Pancreas (tissue), 10 donors: ENCODE results near the gene SPECC1L. TPM values are rescaled to one million over a fixed set of nuclear protein-coding genes. Genes with fewer than 3 reads are reported as not detected.

Experiments
- ATAC-seq, 4 donors: fragments of 200-7000 bp; cut with Tn5 transposase; one replicate each; pipeline versions ENCODE4 v1.8.0 to v1.9.1; 2020; ENCODE audit warnings: mild to moderate bottlenecking in 4 of 4, moderate library complexity in 4 of 4
- DNase-seq, 6 donors: peaks; one replicate each; pipeline ENCODE4 v3.0.0-alpha.2; 2020
- FAIRE-seq: peaks from 2 replicates; lab custom pipeline; 2012; peaks lifted over from hg19 to GRCh38; lab: Jason Lieb, UNC
- H3K27ac ChIP-seq, 4 donors: fragments of 200-600 bp; sonication (generic); 1 replicate in 3 of 4; 2 replicates in 1 of 4; pipeline versions ENCODE4 v1.5.0 to v1.8.0; 2020
- H3K27me3 ChIP-seq, 4 donors: fragments of 200-600 bp; one replicate each; pipeline ENCODE4 v1.8.0; 2021
- H3K36me3 ChIP-seq, 3 donors: fragments of 200-600 bp; sonication (generic) in 1 of 3; one replicate each; pipeline versions ENCODE4 v1.5.0 to v1.8.0; 2020 to 2021
- H3K4me1 ChIP-seq, 3 donors: fragments of 200-600 bp; one replicate each; pipeline ENCODE4 v1.8.0; 2021
- H3K4me3 ChIP-seq, 4 donors: fragments of 200-600 bp; sonication (generic) in 2 of 4; one replicate each; pipeline versions ENCODE4 v1.5.0 to v1.8.0; 2020 to 2021
- H3K9me3 ChIP-seq, 4 donors: fragments of 200-600 bp; one replicate each; pipeline ENCODE4 v1.8.0; 2021
- WGBS, 2 donors: extraction: QIAGEN DNeasy Blood & Tissue Kit; methylation state at CpG; one replicate each; pipeline ENCODE4 v1.1.7; 2013; 5-methylcytosine and 5-hydroxymethylcytosine counted together
- intact Hi-C, 3 donors: fragments of 100-400 bp; cut with DNase I; formaldehyde crosslinking; loops; one replicate each; pipeline versions ENCODE4 v1.11.1 to v1.14.2; 2022
- polyA plus RNA-seq, 2 donors: library from polyadenylated mRNA; stranded (reverse); fragments of 200-250 nt; gene quantifications; one replicate each; pipeline ENCODE4 v1.2.3, GENCODE V29; 2013
- total RNA-seq, 6 donors: library from RNA; stranded (reverse); fragmentation: NEBNext Ultra II Directional in 4 of 6; extraction: Animal tissue kit (Norgen Biotek cat#: 25700) in 4 of 6; gene quantifications; one replicate each; pipeline versions ENCODE4 v1.2.1 to v1.2.4, GENCODE V29; 2021 to 2023
- TF ChIP-seq, protein P1 (sequence below), 4 donors: fragments of 200-600 bp; sonication (generic) in 3 of 4; IDR thresholded peaks; one replicate each; pipeline versions ENCODE4 v1.5.0 to v1.8.0; 2021; ENCODE audit warnings: antibody characterized with exemption in 4 of 4
- donor health status: healthy with polysubstance abuse.
- donor health status: DM: no; HTN: no; CAD: no; lungs with moderate emphysema.
- donor health status: DM: no; HTN: no; CAD: no.
- donor health status: control.
- donor health status: control.
- donor health status: Bipolar disorder and iron deficiency.
- donor health status: DM: yes; HTN: yes; CAD: no.
- donor health status: DM: no; HTN: no; CAD: no.
- donor health status: DM: no; HTN: no; CAD: no.
- donor health status: DM: yes; HTN: yes; CAD: no.

SPECC1L gene
- total RNA-seq, result 10 to 100 TPM; 25.7 to 36.3 (median 28.7) TPM
- 10 to 100 TPM in 1 of 2 donors, 1 to 10 TPM in 1; 8.6 to 10.4 TPM for polyA plus RNA-seq

DNA sequence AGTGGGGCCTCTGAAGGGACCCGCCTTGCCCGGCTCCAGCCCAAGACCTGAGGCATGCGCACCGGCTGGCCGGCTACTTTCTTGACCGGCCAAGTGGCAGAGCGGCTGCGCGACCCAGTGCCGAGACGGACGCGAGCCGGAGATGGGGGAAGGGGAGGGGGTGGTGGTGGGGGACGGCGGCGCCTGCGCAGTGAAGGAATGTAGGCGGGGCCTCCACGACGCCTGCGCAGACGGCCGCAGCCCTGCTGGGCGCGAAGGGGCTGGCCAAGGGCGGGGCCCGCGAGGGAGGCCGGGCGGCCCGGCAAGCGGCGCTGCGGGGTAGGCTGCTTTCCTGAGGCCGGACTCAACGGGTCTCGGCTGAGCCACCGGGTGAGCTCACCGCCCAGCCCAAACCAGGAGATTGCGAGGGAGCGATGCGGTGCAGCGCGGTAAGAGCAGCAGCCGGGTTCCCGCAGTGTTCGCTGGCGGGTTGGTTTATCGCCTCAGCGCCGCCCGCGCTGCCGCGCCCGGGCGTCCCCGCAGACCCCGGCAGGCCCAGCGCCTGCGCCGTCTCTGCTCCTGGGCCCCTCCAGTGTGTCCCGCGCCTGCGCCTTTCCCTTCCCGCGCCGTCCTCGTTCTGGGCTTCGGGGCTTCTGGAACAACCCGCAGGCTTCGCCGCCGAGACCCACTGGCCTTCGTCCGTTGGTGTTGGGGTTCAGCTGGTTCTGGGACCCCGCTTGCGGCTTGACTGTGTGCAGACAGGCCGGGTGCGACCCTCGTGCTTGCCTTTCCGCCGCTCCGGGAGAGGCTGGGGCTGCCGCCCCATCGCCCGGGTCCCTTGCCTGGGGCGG is at the start of gene SPECC1L:
TSS of gene SPECC1L (plus strand) at position 276 of the 830 bp plus-strand sequence. CDS start 31,401 bp downstream, outside the sequence.
- 0% methylated on average over 79 to 89 of the region's 89 CpGs for WGBS, 2 donors
- Histone ChIP-seq H3K36me3 (no peaks in the 10 kb centered on the region), H3K9me3 (no peaks in the 10 kb centered on the region), H3K4me1 (peaks cover 4 to 24% (median 11%) of the 10 kb centered on the region in 3 donors), H3K27me3 (no peaks in the 10 kb centered on the region), H3K4me3 (peak within 1 kb of the TSS; percentile 70 to 94 (median 77)), H3K27ac (peak within 1 kb of the TSS; percentile 84 to 94 (median 88))
- ATAC-seq, result peak; percentile 94 to 97 (median 96)
- peak; percentile 90 to 99 (median 97) for DNase-seq
- FAIRE-seq, result no peak
- TF ChIP-seq, protein P1, sequence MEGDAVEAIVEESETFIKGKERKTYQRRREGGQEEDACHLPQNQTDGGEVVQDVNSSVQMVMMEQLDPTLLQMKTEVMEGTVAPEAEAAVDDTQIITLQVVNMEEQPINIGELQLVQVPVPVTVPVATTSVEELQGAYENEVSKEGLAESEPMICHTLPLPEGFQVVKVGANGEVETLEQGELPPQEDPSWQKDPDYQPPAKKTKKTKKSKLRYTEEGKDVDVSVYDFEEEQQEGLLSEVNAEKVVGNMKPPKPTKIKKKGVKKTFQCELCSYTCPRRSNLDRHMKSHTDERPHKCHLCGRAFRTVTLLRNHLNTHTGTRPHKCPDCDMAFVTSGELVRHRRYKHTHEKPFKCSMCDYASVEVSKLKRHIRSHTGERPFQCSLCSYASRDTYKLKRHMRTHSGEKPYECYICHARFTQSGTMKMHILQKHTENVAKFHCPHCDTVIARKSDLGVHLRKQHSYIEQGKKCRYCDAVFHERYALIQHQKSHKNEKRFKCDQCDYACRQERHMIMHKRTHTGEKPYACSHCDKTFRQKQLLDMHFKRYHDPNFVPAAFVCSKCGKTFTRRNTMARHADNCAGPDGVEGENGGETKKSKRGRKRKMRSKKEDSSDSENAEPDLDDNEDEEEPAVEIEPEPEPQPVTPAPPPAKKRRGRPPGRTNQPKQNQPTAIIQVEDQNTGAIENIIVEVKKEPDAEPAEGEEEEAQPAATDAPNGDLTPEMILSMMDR (IDR thresholded peaks at IDR 0.05), result no peak
- intact Hi-C loops, result no loop called here

GRCh38 chr22:24224468-24224867 is 46.2 kb upstream of the SPECC1L start:
- TF ChIP-seq, protein P1 (IDR thresholded peaks at IDR 0.05), result no peak
- Histone ChIP-seq H3K4me1 (no peaks in the 10 kb centered on the region), H3K4me3 (no peak overlapping the region), H3K36me3 (no peaks in the 10 kb centered on the region), H3K27ac (no peak overlapping the region), H3K27me3 (no peaks in the 10 kb centered on the region), H3K9me3 (no peaks in the 10 kb centered on the region)
- ATAC-seq (no peak), DNase-seq (no peak), FAIRE-seq (no peak)
- intact Hi-C loops, result no loop called here
- WGBS, 2 donors, result 93 to 97% methylated on average over 1 of the region's 1 CpG

DNA sequence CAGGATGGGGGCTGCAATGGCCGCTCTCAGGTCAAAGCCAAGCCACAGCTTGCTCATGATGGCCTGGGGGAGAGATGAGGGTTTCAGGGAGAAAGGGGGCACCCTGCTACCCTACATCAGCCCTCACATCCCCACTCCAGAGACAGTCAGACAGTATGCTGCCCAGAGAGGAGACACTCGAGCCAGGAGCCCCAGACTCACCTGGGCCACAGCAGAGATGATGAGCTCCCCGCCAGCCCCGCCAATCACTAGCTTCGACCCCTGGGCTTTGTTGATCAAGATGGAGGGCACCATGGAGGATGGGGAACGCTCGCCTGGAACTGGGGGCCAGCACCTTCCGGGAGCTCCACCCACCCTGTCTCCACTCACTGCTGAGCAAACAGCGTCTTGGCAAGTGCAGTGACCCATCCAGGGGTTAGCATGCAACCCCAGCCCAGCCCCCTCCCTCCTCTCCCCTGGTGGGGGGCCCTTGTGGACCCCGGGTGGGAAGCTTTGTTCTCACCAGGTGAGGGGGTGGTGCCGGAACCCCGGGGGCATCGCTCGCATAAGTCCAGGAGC is 45.5 kb upstream of the SPECC1L start:
- intact Hi-C loops, result no loop called here

GRCh38 chr22:24225951-24226350 is 44.7 kb upstream of the SPECC1L start:
- ATAC-seq (no peak), FAIRE-seq (no peak), DNase-seq (peak in 1 of 6 donors; percentile 67)
- H3K4me3 ChIP-seq, result no peak overlapping the region
- H3K9me3 ChIP-seq, result no peaks in the 10 kb centered on the region
- TF ChIP-seq, protein P1 (IDR thresholded peaks at IDR 0.05), result no peak
- intact Hi-C loops, result no loop called here
- H3K27ac ChIP-seq, result no peak overlapping the region
- H3K36me3 ChIP-seq, result no peaks in the 10 kb centered on the region
- H3K4me1 ChIP-seq, result no peaks in the 10 kb centered on the region
- H3K27me3 ChIP-seq, result no peaks in the 10 kb centered on the region
- WGBS, 2 donors, result 90 to 93% methylated on average over 11 to 14 of the region's 14 CpGs

More for the DNA sequence above, 45.5 kb upstream of the SPECC1L start:
- Histone ChIP-seq H3K36me3 (no peaks in the 10 kb centered on the region), H3K27me3 (no peaks in the 10 kb centered on the region), H3K9me3 (no peaks in the 10 kb centered on the region), H3K4me3 (no peak overlapping the region), H3K27ac (no peak overlapping the region), H3K4me1 (no peaks in the 10 kb centered on the region)
- ATAC-seq (no peak), DNase-seq (no peak), FAIRE-seq (no peak)
- TF ChIP-seq, protein P1 (IDR thresholded peaks at IDR 0.05), result no peak
- WGBS, 2 donors, result 74 to 79% methylated on average over 14 of the region's 14 CpGs
